Mucosa of rectum (tissue), 2 donors: Measurements from ENCODE around the gene CFAP77.
A peak's percentile ranks its signal among the peaks of the same experiment; 100 is the strongest.

Experiments used
- H3K27ac ChIP-seq, 2 donors: one replicate each; pipeline ENCODE4 v1.7.0; 2013; ENCODE audit warnings: inconsistent platforms in 2 of 2, low read depth in 2 of 2, low read length in 2 of 2
- H3K27me3 ChIP-seq, 2 donors: one replicate each; pipeline ENCODE4 v1.7.0; 2013; ENCODE audit warnings: low read length in 2 of 2; ENCODE audit not compliant: control insufficient read depth in 2 of 2, insufficient read depth in 2 of 2
- H3K36me3 ChIP-seq, 2 donors: one replicate each; pipeline ENCODE4 v1.7.0; 2013; ENCODE audit warnings: low read length in 2 of 2; ENCODE audit not compliant: control insufficient read depth in 2 of 2, insufficient read depth in 2 of 2
- H3K4me1 ChIP-seq, 2 donors: one replicate each; pipeline ENCODE4 v1.7.0; 2013; ENCODE audit warnings: low read length in 2 of 2, mild to moderate bottlenecking in 1 of 2; ENCODE audit not compliant: control insufficient read depth in 2 of 2, insufficient read depth in 2 of 2
- H3K4me3 ChIP-seq, 2 donors: one replicate each; pipeline ENCODE4 v1.7.0; 2013; ENCODE audit warnings: low read length in 2 of 2
- H3K9ac ChIP-seq, 2 donors: one replicate each; pipeline ENCODE4 v1.7.0; 2013; ENCODE audit warnings: low read length in 2 of 2, low read depth in 1 of 2, mild to moderate bottlenecking in 1 of 2
- H3K9me3 ChIP-seq, 2 donors: one replicate each; pipeline ENCODE4 v1.7.0; 2013; ENCODE audit warnings: low read length in 2 of 2; ENCODE audit not compliant: control insufficient read depth in 2 of 2
- donor health status: healthy.
- donor health status: Normal muscosa, but diverticular disease.

Gene CFAP77

GRCh38 chr9:132531195-132531594 is 121.2 kb downstream of the CFAP77 start:
- H3K27me3 ChIP-seq: peaks cover 0 to 7% of the 10 kb centered on the region in 2 donors
- no peak overlapping the region for H3K4me3 ChIP-seq
- peaks cover 0 to 3% of the 10 kb centered on the region in 2 donors for H3K9me3 ChIP-seq
- no peaks in the 10 kb centered on the region for H3K4me1 ChIP-seq
- H3K36me3 ChIP-seq: no peaks in the 10 kb centered on the region
- H3K9ac ChIP-seq: no peak overlapping the region
- H3K27ac ChIP-seq: no peak overlapping the region

- no peaks in the 10 kb centered on the region for H3K4me1 ChIP-seq
- H3K27ac ChIP-seq: no peak overlapping the region
- H3K9me3 ChIP-seq: peaks cover 0 to 4% of the 10 kb centered on the region in 2 donors
- H3K36me3 ChIP-seq: no peaks in the 10 kb centered on the region
- H3K27me3 ChIP-seq: peaks cover 0 to 7% of the 10 kb centered on the region in 2 donors
- H3K4me3 ChIP-seq: no peak overlapping the region
- no peak overlapping the region for H3K9ac ChIP-seq
These were observed 121.9 kb downstream of the CFAP77 start for GRCh38 chr9:132531710-132532570.

GRCh38 chr9:132534832-132535231 is 124.8 kb downstream of the CFAP77 start:
- Histone ChIP-seq H3K27ac (no peak overlapping the region), H3K9me3 (peaks cover 0 to 4% of the 10 kb centered on the region in 2 donors), H3K27me3 (peaks cover 0 to 7% of the 10 kb centered on the region in 2 donors), H3K9ac (no peak overlapping the region), H3K4me3 (no peak overlapping the region), H3K36me3 (no peaks in the 10 kb centered on the region), H3K4me1 (peaks cover 0 to 9% of the 10 kb centered on the region in 2 donors)

GRCh38 chr9:132536124-132536523 is 126.1 kb downstream of the CFAP77 start:
- Histone ChIP-seq H3K9ac (no peak overlapping the region), H3K27ac (no peak overlapping the region), H3K4me1 (peaks cover 0 to 9% of the 10 kb centered on the region in 2 donors), H3K9me3 (peaks cover 0 to 4% of the 10 kb centered on the region in 2 donors), H3K4me3 (no peak overlapping the region), H3K36me3 (no peaks in the 10 kb centered on the region), H3K27me3 (peaks cover 0 to 5% of the 10 kb centered on the region in 2 donors)

- Histone ChIP-seq H3K4me3 (no peak overlapping the region), H3K9ac (no peak overlapping the region), H3K9me3 (peaks cover 0 to 4% of the 10 kb centered on the region in 2 donors), H3K4me1 (peaks cover 0 to 9% of the 10 kb centered on the region in 2 donors), H3K36me3 (no peaks in the 10 kb centered on the region), H3K27ac (no peak overlapping the region), H3K27me3 (no peaks in the 10 kb centered on the region)
These were observed 127.3 kb downstream of the CFAP77 start for GRCh38 chr9:132537352-132537751.

- peaks cover 0 to 4% of the 10 kb centered on the region in 2 donors for H3K9me3 ChIP-seq
- H3K36me3 ChIP-seq: no peaks in the 10 kb centered on the region
- H3K4me3 ChIP-seq: no peak overlapping the region
- H3K27me3 ChIP-seq: no peaks in the 10 kb centered on the region
- no peak overlapping the region for H3K9ac ChIP-seq
- H3K27ac ChIP-seq: no peak overlapping the region
- H3K4me1 ChIP-seq: peaks cover 0 to 9% of the 10 kb centered on the region in 2 donors
These were observed 128.1 kb downstream of the CFAP77 start for GRCh38 chr9:132538071-132538470.

- no peaks in the 10 kb centered on the region for H3K27me3 ChIP-seq
These were observed 129.1 kb downstream of the CFAP77 start for GRCh38 chr9:132539096-132539495.

GRCh38 chr9:132541051-132541450 is 131.0 kb downstream of the CFAP77 start:
- Histone ChIP-seq H3K27me3 (peaks cover 4 to 6% of the 10 kb centered on the region in 2 donors), H3K4me1 (peaks cover 0 to 9% of the 10 kb centered on the region in 2 donors), H3K27ac (no peak overlapping the region), H3K9ac (no peak overlapping the region), H3K9me3 (peaks cover 0 to 2% of the 10 kb centered on the region in 2 donors), H3K36me3 (no peaks in the 10 kb centered on the region), H3K4me3 (no peak overlapping the region)

More at GRCh38 chr9:132539096-132539495, 129.1 kb downstream of the CFAP77 start:
- peaks cover 0 to 9% of the 10 kb centered on the region in 2 donors for H3K4me1 ChIP-seq
- no peaks in the 10 kb centered on the region for H3K36me3 ChIP-seq
- no peak overlapping the region for H3K4me3 ChIP-seq
- no peak overlapping the region for H3K9ac ChIP-seq
- H3K27ac ChIP-seq: peak overlapping the region in 1 of 2 donors; percentile 29
- H3K9me3 ChIP-seq: peaks cover 0 to 4% of the 10 kb centered on the region in 2 donors

- H3K27ac ChIP-seq: no peak overlapping the region
- no peaks in the 10 kb centered on the region for H3K36me3 ChIP-seq
- peaks cover 0 to 16% of the 10 kb centered on the region in 2 donors for H3K4me1 ChIP-seq
- H3K27me3 ChIP-seq: peaks cover 4 to 6% of the 10 kb centered on the region in 2 donors
- H3K9ac ChIP-seq: no peak overlapping the region
- no peak overlapping the region for H3K4me3 ChIP-seq
- no peaks in the 10 kb centered on the region for H3K9me3 ChIP-seq
These were observed 132.1 kb downstream of the CFAP77 start for GRCh38 chr9:132541870-132542830.
